GM06990 (cell line): ENCODE data around the gene VPREB3.

ENCODE experiments used
- DNase-seq: peaks from one replicate; pipeline ENCODE4 v3.0.0-alpha.2; 2011; ENCODE audit not compliant: insufficient read length; ENCODE audit errors: extremely low read depth
- H3K27me3 ChIP-seq: replicated peaks from 2 replicates; pipeline ENCODE4 v1.6.0; 2011; ENCODE audit warnings: low read length; ENCODE audit not compliant: control insufficient read depth, insufficient read depth
- H3K36me3 ChIP-seq: 2 replicates; pipeline ENCODE4 v1.5.1; 2011; ENCODE audit warnings: low read length; ENCODE audit not compliant: control insufficient read depth, insufficient read depth
- H3K4me3 ChIP-seq: replicated peaks from 2 replicates; pipeline ENCODE4 v1.5.1; 2011; ENCODE audit warnings: low read depth, mild to moderate bottlenecking, control low read depth, low read length
- TF ChIP-seq, protein P1 (sequence below): IDR thresholded peaks from 2 replicates; pipeline ENCODE4 v1.5.1; 2011; ENCODE audit warnings: low read length, control low read depth, mild to moderate bottlenecking, inconsistent platforms; ENCODE audit not compliant: insufficient read depth, poor library complexity, severe bottlenecking

The VPREB3 gene

DNA sequence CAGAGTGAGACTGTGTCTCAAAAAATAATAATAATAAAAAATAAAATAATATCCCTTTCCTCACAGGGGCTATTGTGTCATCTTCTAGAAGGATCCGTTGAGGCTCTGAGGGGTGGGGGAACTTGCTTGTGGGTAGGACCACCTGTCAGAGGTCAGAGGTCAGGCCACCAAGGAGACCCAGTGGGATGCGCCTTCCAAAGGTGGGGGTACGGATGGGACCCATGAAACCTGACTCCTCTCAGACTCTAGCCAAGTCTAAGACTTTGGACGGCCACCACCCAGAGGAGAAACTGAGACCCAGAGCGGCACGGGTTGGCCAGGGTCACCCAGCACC lies 18.1 kb upstream of the VPREB3 start:
- Histone ChIP-seq H3K36me3 (no peaks in the 10 kb centered on the region), H3K4me3 (peak overlapping the region; percentile 48), H3K27me3 (no peaks in the 10 kb centered on the region; the same call in 1 of the 2 replicates)
- TF ChIP-seq, protein P1, sequence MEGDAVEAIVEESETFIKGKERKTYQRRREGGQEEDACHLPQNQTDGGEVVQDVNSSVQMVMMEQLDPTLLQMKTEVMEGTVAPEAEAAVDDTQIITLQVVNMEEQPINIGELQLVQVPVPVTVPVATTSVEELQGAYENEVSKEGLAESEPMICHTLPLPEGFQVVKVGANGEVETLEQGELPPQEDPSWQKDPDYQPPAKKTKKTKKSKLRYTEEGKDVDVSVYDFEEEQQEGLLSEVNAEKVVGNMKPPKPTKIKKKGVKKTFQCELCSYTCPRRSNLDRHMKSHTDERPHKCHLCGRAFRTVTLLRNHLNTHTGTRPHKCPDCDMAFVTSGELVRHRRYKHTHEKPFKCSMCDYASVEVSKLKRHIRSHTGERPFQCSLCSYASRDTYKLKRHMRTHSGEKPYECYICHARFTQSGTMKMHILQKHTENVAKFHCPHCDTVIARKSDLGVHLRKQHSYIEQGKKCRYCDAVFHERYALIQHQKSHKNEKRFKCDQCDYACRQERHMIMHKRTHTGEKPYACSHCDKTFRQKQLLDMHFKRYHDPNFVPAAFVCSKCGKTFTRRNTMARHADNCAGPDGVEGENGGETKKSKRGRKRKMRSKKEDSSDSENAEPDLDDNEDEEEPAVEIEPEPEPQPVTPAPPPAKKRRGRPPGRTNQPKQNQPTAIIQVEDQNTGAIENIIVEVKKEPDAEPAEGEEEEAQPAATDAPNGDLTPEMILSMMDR = no peak
- DNase-seq = no peak

DNA sequence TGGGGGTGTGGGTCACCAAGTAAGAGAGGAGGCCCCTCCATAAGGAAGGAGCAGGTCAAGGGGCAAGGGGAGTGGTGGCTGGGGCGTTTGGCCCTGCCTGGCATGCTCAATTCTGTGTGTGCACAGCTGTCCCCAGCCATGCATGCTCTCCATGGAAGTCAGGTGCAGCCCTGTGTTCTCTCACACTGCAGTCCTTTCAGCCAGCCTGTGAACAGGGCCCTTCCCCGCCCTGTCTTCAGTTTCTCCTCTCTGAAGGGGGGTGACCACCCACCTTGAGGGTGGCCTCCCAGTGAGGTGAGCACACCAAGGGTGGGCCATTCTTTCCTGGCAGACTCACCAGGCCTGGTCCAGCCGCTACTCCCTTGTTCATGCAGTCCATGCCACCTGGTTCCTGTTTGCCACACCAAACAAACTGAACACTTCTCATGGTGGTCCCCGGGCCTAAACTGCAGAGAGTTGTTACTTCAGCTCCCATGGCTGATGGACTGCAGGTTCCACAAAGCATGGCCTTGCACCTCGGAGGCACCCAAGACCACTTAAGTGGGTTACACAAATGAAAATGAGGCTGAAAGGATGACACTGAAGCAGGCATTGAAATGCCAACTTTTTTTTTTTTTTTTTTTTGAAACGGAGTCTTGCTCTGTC lies 15.2 kb upstream of the VPREB3 start:
- no peak for DNase-seq
- H3K27me3 ChIP-seq = no peaks in the 10 kb centered on the region; the same call in 1 of the 2 replicates
- TF ChIP-seq, protein P1 = no peak
- H3K4me3 ChIP-seq = no peak overlapping the region
- H3K36me3 ChIP-seq = peaks cover 8% of the 10 kb centered on the region

DNA sequence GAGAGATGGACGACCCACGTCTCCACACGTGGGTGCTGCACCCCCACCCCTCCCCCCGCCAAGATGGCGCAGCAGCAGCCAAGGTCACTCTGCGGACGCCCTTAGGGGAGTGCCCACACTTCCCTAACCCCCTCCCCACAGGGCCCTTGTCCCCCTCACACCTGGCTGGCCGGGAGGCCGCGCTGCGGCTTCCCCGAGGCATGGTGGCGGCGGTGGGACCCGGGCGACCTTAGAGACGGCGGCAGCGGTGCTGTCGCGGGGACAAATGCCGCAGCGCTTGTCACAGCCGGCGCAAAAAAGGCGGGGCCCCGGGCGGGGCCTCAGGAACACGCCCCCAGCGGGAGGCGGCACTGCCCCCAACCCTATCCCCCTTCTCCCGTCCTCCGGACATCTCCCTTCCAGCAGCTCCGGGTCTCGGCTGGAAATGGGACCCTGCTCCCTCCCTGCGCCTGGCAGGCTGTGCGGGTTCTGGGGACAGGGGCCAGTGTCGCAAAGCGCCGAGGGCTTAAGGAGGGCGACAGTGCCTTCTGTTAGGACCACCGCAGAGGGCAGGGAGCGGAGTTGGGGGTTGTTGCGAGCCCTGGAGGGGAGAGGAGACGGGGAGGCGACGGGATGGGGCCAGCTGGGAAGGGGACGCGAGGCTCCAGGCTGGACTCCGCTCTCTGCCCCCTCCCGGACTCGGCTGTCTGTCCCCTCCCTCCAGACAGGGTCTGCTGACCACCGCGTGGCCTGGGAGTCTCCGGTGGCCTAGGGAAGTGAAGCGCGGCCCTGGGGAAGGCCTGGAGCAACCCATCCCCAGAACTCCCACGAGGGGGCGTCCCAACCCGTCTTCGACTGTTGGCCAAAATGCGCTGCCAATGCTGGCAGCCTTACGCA lies 13.7 kb upstream of the VPREB3 start, which contains the start of gene CHCHD10:
Gene CHCHD10, minus strand, starts transcription at position 300 of the 876 bp plus-strand sequence. Its CDS starts 98 bp downstream, at position 202.
- Histone ChIP-seq H3K27me3 (no peaks in the 10 kb centered on the region), H3K4me3 (peak within 1 kb of the TSS; percentile 89), H3K36me3 (peaks cover 10% of the 10 kb centered on the region)
- peak; percentile 89 for DNase-seq
- TF ChIP-seq, protein P1 = peak; percentile 70

DNA sequence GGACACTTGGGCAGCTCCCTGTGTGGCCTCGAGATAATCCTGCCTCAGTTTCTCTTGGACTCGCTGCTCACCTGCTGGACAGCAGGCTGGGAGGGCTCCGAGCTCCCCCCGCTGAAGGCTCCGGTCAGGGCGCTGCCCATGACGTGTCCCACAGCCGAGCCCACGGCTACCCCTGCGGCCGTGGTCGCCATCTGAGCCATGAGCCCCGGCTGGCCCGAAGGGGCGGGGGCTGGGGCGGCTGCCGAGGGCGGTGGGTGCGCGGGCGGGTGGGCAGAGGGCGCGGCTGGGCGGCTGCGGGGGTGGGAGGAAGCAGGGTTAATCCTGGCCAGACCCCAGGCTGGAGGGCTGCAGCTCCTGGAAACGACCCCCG lies 13.1 kb upstream of the VPREB3 start:
- H3K4me3 ChIP-seq = peak overlapping the region; percentile 89
- DNase-seq = no peak
- peaks cover 10% of the 10 kb centered on the region for H3K36me3 ChIP-seq
- H3K27me3 ChIP-seq = no peaks in the 10 kb centered on the region
- TF ChIP-seq, protein P1 = no peak

- no peak for DNase-seq
- peaks cover 10% of the 10 kb centered on the region for H3K36me3 ChIP-seq
- no peaks in the 10 kb centered on the region for H3K27me3 ChIP-seq
- TF ChIP-seq, protein P1 = no peak
- H3K4me3 ChIP-seq = no peak overlapping the region
Measured at GRCh38 chr22:23764899-23765881, 11.0 kb upstream of the VPREB3 start.
